Chondrocyte (in vitro differentiated cells): ENCODE data around the gene DSG4. TPM values are rescaled to one million over a fixed set of nuclear protein-coding genes. Genes with fewer than 3 reads are reported as not detected.

ENCODE experiments used
- DNase-seq: peaks from one replicate; pipeline ENCODE4 v3.0.0; 2021; ENCODE audit warnings: mixed read lengths, low spot score
- H3K27ac Mint-ChIP-seq: one replicate; pipeline ENCODE4 v1.8.0; 2021; ENCODE audit warnings: mild to moderate bottlenecking, moderate library complexity, mixed read lengths; ENCODE audit not compliant: unreplicated experiment
- H3K27me3 Mint-ChIP-seq: 2 replicates; pipeline ENCODE4 v1.8.0; 2021; ENCODE audit warnings: low read depth, mixed read lengths
- H3K36me3 Mint-ChIP-seq: 2 replicates; pipeline ENCODE4 v1.8.0; 2021; ENCODE audit warnings: low read depth, mixed read lengths
- H3K4me1 Mint-ChIP-seq: 2 replicates; pipeline ENCODE4 v1.8.0; 2021; ENCODE audit warnings: low read depth, mild to moderate bottlenecking, mixed read lengths
- H3K4me3 Mint-ChIP-seq: one replicate; pipeline ENCODE4 v1.8.0; 2021; ENCODE audit warnings: mild to moderate bottlenecking, moderate library complexity, mixed read lengths; ENCODE audit not compliant: unreplicated experiment
- H3K9me3 Mint-ChIP-seq: 2 replicates; pipeline ENCODE4 v1.8.0; 2021; ENCODE audit warnings: low read depth, mixed read lengths
- CTCF ChIP-seq: fragments of 200-600 bp; sonication (generic); IDR thresholded peaks from 2 replicates; pipeline ENCODE4 v1.5.0; 2021; ENCODE audit warnings: antibody characterized with exemption, mild to moderate bottlenecking, moderate library complexity
- total RNA-seq: library from RNA; stranded (reverse); gene quantifications from 3 replicates; pipeline ENCODE4 v1.2.1, GENCODE V29; 2021

DSG4 gene
- total RNA-seq, 1 donor from 2014 or later, result not detected

- H3K27me3 Mint-ChIP-seq, result peaks cover 7% of the 10 kb centered on the region
- TF ChIP-seq CTCF, result no peak
- H3K36me3 Mint-ChIP-seq, result no peaks in the 10 kb centered on the region
- no peak for DNase-seq
- no peak overlapping the region for H3K4me3 Mint-ChIP-seq
- no peaks in the 10 kb centered on the region for H3K4me1 Mint-ChIP-seq
- peaks cover 3% of the 10 kb centered on the region for H3K9me3 Mint-ChIP-seq
- H3K27ac Mint-ChIP-seq, result no peak overlapping the region
These were observed 32.7 kb downstream of the DSG4 start for GRCh38 chr18:31409276-31409675.

- H3K27ac Mint-ChIP-seq, result no peak overlapping the region
These were observed 34.3 kb downstream of the DSG4 start for GRCh38 chr18:31410716-31411483.

DNA sequence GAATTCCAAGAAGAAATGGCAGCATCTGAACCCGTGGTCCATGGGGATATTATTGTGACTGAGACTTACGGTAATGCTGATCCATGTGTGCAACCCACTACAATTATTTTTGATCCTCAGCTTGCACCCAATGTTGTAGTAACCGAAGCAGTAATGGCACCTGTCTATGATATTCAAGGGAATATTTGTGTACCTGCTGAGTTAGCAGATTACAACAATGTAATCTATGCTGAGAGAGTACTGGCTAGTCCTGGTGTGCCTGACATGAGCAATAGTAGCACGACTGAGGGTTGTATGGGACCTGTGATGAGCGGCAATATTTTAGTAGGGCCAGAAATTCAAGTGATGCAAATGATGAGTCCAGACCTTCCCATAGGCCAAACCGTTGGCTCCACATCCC lies 36.6 kb downstream of the DSG4 start:
- no peak for TF ChIP-seq CTCF
- Mint-ChIP-seq H3K27me3 (peaks cover 3% of the 10 kb centered on the region), H3K4me1 (no peaks in the 10 kb centered on the region), H3K4me3 (no peak overlapping the region), H3K9me3 (peaks cover 5% of the 10 kb centered on the region), H3K36me3 (no peaks in the 10 kb centered on the region), H3K27ac (no peak overlapping the region)
- DNase-seq, result no peak

More at GRCh38 chr18:31410716-31411483, 34.3 kb downstream of the DSG4 start:
- no peaks in the 10 kb centered on the region for H3K4me1 Mint-ChIP-seq
- no peak for TF ChIP-seq CTCF
- H3K4me3 Mint-ChIP-seq, result no peak overlapping the region
- no peaks in the 10 kb centered on the region for H3K36me3 Mint-ChIP-seq
- peaks cover 8% of the 10 kb centered on the region for H3K27me3 Mint-ChIP-seq
- H3K9me3 Mint-ChIP-seq, result peaks cover 3% of the 10 kb centered on the region
- no peak for DNase-seq

GRCh38 chr18:31417850-31418249 lies 41.3 kb downstream of the DSG4 start:
- Mint-ChIP-seq H3K4me1 (no peaks in the 10 kb centered on the region), H3K4me3 (no peak overlapping the region), H3K36me3 (no peaks in the 10 kb centered on the region), H3K9me3 (peaks cover 3% of the 10 kb centered on the region), H3K27ac (no peak overlapping the region), H3K27me3 (peaks cover 3% of the 10 kb centered on the region)
- no peak for TF ChIP-seq CTCF
- no peak for DNase-seq

DNA sequence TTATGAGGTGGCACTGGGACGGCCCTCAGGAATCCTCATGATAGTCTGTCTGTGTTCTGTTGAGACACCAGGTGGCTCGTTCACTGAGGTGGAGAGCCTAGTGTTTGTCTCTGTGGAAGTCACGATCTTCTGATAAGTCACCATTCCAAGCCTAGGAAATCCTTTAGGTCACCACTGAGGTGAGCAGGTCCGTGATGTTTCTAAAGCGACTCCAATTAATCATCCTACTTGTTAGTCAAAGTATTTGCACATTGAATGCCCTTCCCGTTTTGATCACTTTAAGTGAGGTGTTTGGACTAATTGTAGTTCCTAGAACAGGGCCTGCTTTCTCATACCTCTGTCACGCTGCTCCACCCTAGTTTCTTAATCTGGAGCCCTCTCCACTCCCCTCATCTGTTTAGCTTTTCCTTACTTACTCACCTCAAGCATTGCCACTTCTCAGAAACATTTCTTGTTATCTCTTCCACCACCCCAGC lies 42.9 kb downstream of the DSG4 start:
- Mint-ChIP-seq H3K4me3 (no peak overlapping the region), H3K36me3 (no peaks in the 10 kb centered on the region), H3K9me3 (peaks cover 3% of the 10 kb centered on the region), H3K27me3 (peaks cover 3% of the 10 kb centered on the region), H3K27ac (no peak overlapping the region), H3K4me1 (no peaks in the 10 kb centered on the region)
- TF ChIP-seq CTCF, result no peak
- no peak for DNase-seq
